Measurements from ENCODE around the gene TC2N. TPM values are rescaled to one million over a fixed set of nuclear protein-coding genes. Genes with fewer than 3 reads are reported as not detected.

The TC2N gene
- total RNA-seq, 1 experiment from 2014 or later = 15.9 TPM

GRCh38 chr14:91866061-91866460 is 1.3 kb downstream of the TC2N start:
- intact Hi-C loops (cut with micrococcal nuclease) = no loop called here
- no peaks in the 10 kb centered on the region for H3K36me3 ChIP-seq (ENCODE audit: control insufficient read depth in 1 of 2, insufficient read depth in 2 of 2, low read length in 2 of 2)
- TF ChIP-seq, protein P1, sequence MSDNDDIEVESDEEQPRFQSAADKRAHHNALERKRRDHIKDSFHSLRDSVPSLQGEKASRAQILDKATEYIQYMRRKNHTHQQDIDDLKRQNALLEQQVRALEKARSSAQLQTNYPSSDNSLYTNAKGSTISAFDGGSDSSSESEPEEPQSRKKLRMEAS (IDR thresholded peaks at IDR 0.05) = no peak
- no peak for TF ChIP-seq ELF1 (IDR thresholded peaks at IDR 0.05; ENCODE audit: borderline replicate concordance, low read depth)
- TF ChIP-seq POLR2A (IDR thresholded peaks at IDR 0.05; ENCODE audit: borderline replicate concordance, extremely low read depth, insufficient read depth, insufficient read length) = no peak
- no peak for TF ChIP-seq SRF (IDR thresholded peaks at IDR 0.05; ENCODE audit: low read depth)
- no peak for TF ChIP-seq REST (IDR thresholded peaks at IDR 0.05; ENCODE audit: low read depth)
- TF ChIP-seq, protein P2, sequence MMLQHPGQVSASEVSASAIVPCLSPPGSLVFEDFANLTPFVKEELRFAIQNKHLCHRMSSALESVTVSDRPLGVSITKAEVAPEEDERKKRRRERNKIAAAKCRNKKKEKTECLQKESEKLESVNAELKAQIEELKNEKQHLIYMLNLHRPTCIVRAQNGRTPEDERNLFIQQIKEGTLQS (IDR thresholded peaks at IDR 0.05) = no peak
- TF ChIP-seq ZBTB33 (IDR thresholded peaks at IDR 0.05; ENCODE audit: extremely low read depth, insufficient replicate concordance, low read length) = no peak
- no peak for TF ChIP-seq EGR1 (IDR thresholded peaks at IDR 0.05; ENCODE audit: low read depth)
- TF ChIP-seq RAD21 (IDR thresholded peaks at IDR 0.05; ENCODE audit: low read depth) = no peak
- no peak for TF ChIP-seq YY1 (IDR thresholded peaks at IDR 0.05; ENCODE audit: extremely low read depth, insufficient replicate concordance, low read depth, low read length)
- TF ChIP-seq CEBPB (IDR thresholded peaks at IDR 0.05; ENCODE audit: low read depth) = no peak
- TF ChIP-seq POLR2AphosphoS5 (IDR thresholded peaks at IDR 0.05; ENCODE audit: low read depth, low read length) = no peak
- no peak for TF ChIP-seq SP1 (IDR thresholded peaks at IDR 0.05; ENCODE audit: low read depth)
- TF ChIP-seq, protein P3, sequence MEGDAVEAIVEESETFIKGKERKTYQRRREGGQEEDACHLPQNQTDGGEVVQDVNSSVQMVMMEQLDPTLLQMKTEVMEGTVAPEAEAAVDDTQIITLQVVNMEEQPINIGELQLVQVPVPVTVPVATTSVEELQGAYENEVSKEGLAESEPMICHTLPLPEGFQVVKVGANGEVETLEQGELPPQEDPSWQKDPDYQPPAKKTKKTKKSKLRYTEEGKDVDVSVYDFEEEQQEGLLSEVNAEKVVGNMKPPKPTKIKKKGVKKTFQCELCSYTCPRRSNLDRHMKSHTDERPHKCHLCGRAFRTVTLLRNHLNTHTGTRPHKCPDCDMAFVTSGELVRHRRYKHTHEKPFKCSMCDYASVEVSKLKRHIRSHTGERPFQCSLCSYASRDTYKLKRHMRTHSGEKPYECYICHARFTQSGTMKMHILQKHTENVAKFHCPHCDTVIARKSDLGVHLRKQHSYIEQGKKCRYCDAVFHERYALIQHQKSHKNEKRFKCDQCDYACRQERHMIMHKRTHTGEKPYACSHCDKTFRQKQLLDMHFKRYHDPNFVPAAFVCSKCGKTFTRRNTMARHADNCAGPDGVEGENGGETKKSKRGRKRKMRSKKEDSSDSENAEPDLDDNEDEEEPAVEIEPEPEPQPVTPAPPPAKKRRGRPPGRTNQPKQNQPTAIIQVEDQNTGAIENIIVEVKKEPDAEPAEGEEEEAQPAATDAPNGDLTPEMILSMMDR (IDR thresholded peaks at IDR 0.05 in 2 of 3, conservative IDR thresholded peaks at IDR 0.05 in 1 of 3; ENCODE audit: borderline replicate concordance in 1 of 3, insufficient read depth in 1 of 3, low read depth in 2 of 3, low read length in 2 of 3) = no peak
- TF ChIP-seq FOSL1 (IDR thresholded peaks at IDR 0.05; ENCODE audit: low read depth) = no peak
- no peak for TF ChIP-seq ZNF274 (IDR thresholded peaks at IDR 0.05; ENCODE audit: low read depth, low read length)
- no peak for TF ChIP-seq SIN3A (IDR thresholded peaks at IDR 0.05; ENCODE audit: low read depth)
- no peak for TF ChIP-seq EZH2 (IDR thresholded peaks at IDR 0.05)
- no peak for TF ChIP-seq ZFX (IDR thresholded peaks at IDR 0.05)
- TF ChIP-seq JUND (IDR thresholded peaks at IDR 0.05) = no peak
- ChIA-PET CTCF (no interaction called here), RAD21 (ENCODE audit: low non-redundant PET in 1 of 2, low total read pairs in 2 of 2, uncharacterized antibody in 2 of 2, unreplicated experiment in 2 of 2) (no interaction called here), POLR2A (no interaction called here)
- no peaks in the 10 kb centered on the region for H3K9me2 ChIP-seq (ENCODE audit: insufficient read depth)
- no peak overlapping the region for H3K9ac ChIP-seq (ENCODE audit: low read length)
- H3K4me3 ChIP-seq (replicated peaks in 1 of 2; ENCODE audit: low read depth in 1 of 2, low read length in 2 of 2) = no peak overlapping the region
- BruUV-seq (replicated peaks) = no TSS peak
- H3K27me3 ChIP-seq (ENCODE audit: insufficient read depth, low read length) = no peaks in the 10 kb centered on the region
- no peaks in the 10 kb centered on the region for H3K9me3 ChIP-seq (ENCODE audit: control insufficient read depth in 1 of 2, insufficient read depth in 1 of 2, low read depth in 1 of 2, low read length in 2 of 2)
- no peaks in the 10 kb centered on the region for H4K20me1 ChIP-seq (ENCODE audit: insufficient read depth)
- no peak overlapping the region for H3K27ac ChIP-seq (ENCODE audit: low read depth, low read length)
- no peak for ATAC-seq
- no peak overlapping the region for H2AFZ ChIP-seq (ENCODE audit: low read depth, low read length, poor library complexity, severe bottlenecking)
- peaks cover 0 to 13% of the 10 kb centered on the region in 2 experiments; a peak in 2 of 4 replicates for H3K4me1 ChIP-seq (ENCODE audit: control insufficient read depth in 1 of 2, insufficient read depth in 2 of 2, low read length in 2 of 2)
- H3K79me2 ChIP-seq (ENCODE audit: insufficient read depth, low read length) = no peaks in the 10 kb centered on the region
- H3K4me2 ChIP-seq (ENCODE audit: low read length) = no peak overlapping the region
- DNase-seq (ENCODE audit: low read depth, low spot score) = no peak
